ENCODE measurements around the gene COBLL1. TPM values are rescaled to one million over a fixed set of nuclear protein-coding genes. Genes with fewer than 3 reads are reported as not detected.

COBLL1 gene
- polyA plus RNA-seq, 6 donors from 2014 or later, result 39.0 to 91.5 (median 76.4) TPM

GRCh38 chr2:164784376-164784775 is 57.2 kb downstream of the COBLL1 start:
- Mint-ChIP-seq H3K36me3 (peaks cover 0 to 4% of the 10 kb centered on the region in 2 donors), H3K4me3 (no peak overlapping the region), H3K27me3 (no peaks in the 10 kb centered on the region), H3K9me3 (no peaks in the 10 kb centered on the region), H3K4me1 (peaks cover 40 to 48% (median 44%) of the 10 kb centered on the region in 3 donors), H3K27ac (peak overlapping the region in 1 of 6 donors; percentile 53)
- ATAC-seq (ENCODE audit: low read depth in 2 of 2) (no peak), DNase-seq (no peak)

- ATAC-seq (ENCODE audit: low read depth in 2 of 2) (no peak), DNase-seq (no peak)
- Mint-ChIP-seq H3K4me3 (no peak overlapping the region), H3K27ac (no peak overlapping the region), H3K36me3 (peaks cover 8 to 10% of the 10 kb centered on the region in 2 donors), H3K4me1 (peaks cover 30 to 35% (median 31%) of the 10 kb centered on the region in 3 donors), H3K27me3 (no peaks in the 10 kb centered on the region), H3K9me3 (no peaks in the 10 kb centered on the region)
Observed at GRCh38 chr2:164782323-164782722, 59.3 kb downstream of the COBLL1 start.

- Mint-ChIP-seq H3K27me3 (no peaks in the 10 kb centered on the region), H3K9me3 (no peaks in the 10 kb centered on the region), H3K4me3 (no peak overlapping the region), H3K4me1 (peaks cover 21 to 27% (median 25%) of the 10 kb centered on the region in 3 donors), H3K27ac (no peak overlapping the region), H3K36me3 (peaks cover 8 to 10% of the 10 kb centered on the region in 2 donors)
- ATAC-seq (ENCODE audit: low read depth in 2 of 2) (no peak), DNase-seq (no peak)
Observed at GRCh38 chr2:164781394-164781793, 60.2 kb downstream of the COBLL1 start.

- Mint-ChIP-seq H3K27me3 (no peaks in the 10 kb centered on the region), H3K9me3 (no peaks in the 10 kb centered on the region), H3K4me3 (no peak overlapping the region), H3K27ac (no peak overlapping the region), H3K4me1 (peaks cover 22 to 28% (median 25%) of the 10 kb centered on the region in 3 donors), H3K36me3 (peaks cover 10 to 15% of the 10 kb centered on the region in 2 donors)
- DNase-seq, result no peak
- no peak for ATAC-seq (ENCODE audit: low read depth in 2 of 2)
Observed at GRCh38 chr2:164780611-164781178, 60.9 kb downstream of the COBLL1 start.

GRCh38 chr2:164779383-164780057 is 62.1 kb downstream of the COBLL1 start:
- no peaks in the 10 kb centered on the region for H3K9me3 Mint-ChIP-seq
- H3K36me3 Mint-ChIP-seq, result peaks cover 10 to 15% of the 10 kb centered on the region in 2 donors
- peaks cover 20 to 25% (median 23%) of the 10 kb centered on the region in 3 donors for H3K4me1 Mint-ChIP-seq
- DNase-seq (no peak), ATAC-seq (ENCODE audit: low read depth in 2 of 2) (no peak)
- H3K4me3 Mint-ChIP-seq, result no peak overlapping the region
- H3K27me3 Mint-ChIP-seq, result no peaks in the 10 kb centered on the region
- no peak overlapping the region for H3K27ac Mint-ChIP-seq

GRCh38 chr2:164778723-164779122 is 62.9 kb downstream of the COBLL1 start:
- H3K27ac Mint-ChIP-seq, result peak overlapping the region in 1 of 6 donors; percentile 82
- DNase-seq, result no peak
- H3K27me3 Mint-ChIP-seq, result no peaks in the 10 kb centered on the region
- peak overlapping the region in 2 of 8 donors; percentile 3 to 24 for H3K4me3 Mint-ChIP-seq
- H3K9me3 Mint-ChIP-seq, result no peaks in the 10 kb centered on the region
- H3K4me1 Mint-ChIP-seq, result peaks cover 19 to 25% (median 20%) of the 10 kb centered on the region in 3 donors
- peaks cover 10 to 15% of the 10 kb centered on the region in 2 donors for H3K36me3 Mint-ChIP-seq
- ATAC-seq (ENCODE audit: low read depth in 2 of 2), result no peak

- Mint-ChIP-seq H3K4me1 (peaks cover 12 to 20% (median 15%) of the 10 kb centered on the region in 3 donors), H3K9me3 (no peaks in the 10 kb centered on the region), H3K4me3 (no peak overlapping the region), H3K36me3 (peaks cover 5 to 15% of the 10 kb centered on the region in 2 donors), H3K27ac (no peak overlapping the region), H3K27me3 (no peaks in the 10 kb centered on the region)
- no peak for DNase-seq
- ATAC-seq (ENCODE audit: low read depth in 2 of 2), result no peak
Observed at GRCh38 chr2:164777847-164778461, 63.7 kb downstream of the COBLL1 start.

GRCh38 chr2:164773635-164774034 is 68.0 kb downstream of the COBLL1 start:
- H3K9me3 Mint-ChIP-seq, result no peaks in the 10 kb centered on the region
- H3K4me1 Mint-ChIP-seq, result peaks cover 17 to 24% (median 21%) of the 10 kb centered on the region in 3 donors
- no peak overlapping the region for H3K4me3 Mint-ChIP-seq
- H3K27ac Mint-ChIP-seq, result no peak overlapping the region
- H3K36me3 Mint-ChIP-seq, result peaks cover 2 to 15% of the 10 kb centered on the region in 2 donors
- DNase-seq, result no peak
- no peak for ATAC-seq (ENCODE audit: low read depth in 2 of 2)
- no peaks in the 10 kb centered on the region for H3K27me3 Mint-ChIP-seq

- no peaks in the 10 kb centered on the region for H3K27me3 Mint-ChIP-seq
- H3K4me1 Mint-ChIP-seq, result peaks cover 17 to 21% (median 21%) of the 10 kb centered on the region in 3 donors
- no peak overlapping the region for H3K4me3 Mint-ChIP-seq
- no peak for DNase-seq
- peaks cover 0 to 11% of the 10 kb centered on the region in 2 donors for H3K36me3 Mint-ChIP-seq
- no peak for ATAC-seq (ENCODE audit: low read depth in 2 of 2)
- H3K9me3 Mint-ChIP-seq, result no peaks in the 10 kb centered on the region
- H3K27ac Mint-ChIP-seq, result no peak overlapping the region
Observed at GRCh38 chr2:164773091-164773490, 68.5 kb downstream of the COBLL1 start.

GRCh38 chr2:164771897-164772296 is 69.7 kb downstream of the COBLL1 start:
- peak overlapping the region in 1 of 6 donors; percentile 21 for H3K27ac Mint-ChIP-seq
- ATAC-seq (ENCODE audit: low read depth in 2 of 2) (no peak), DNase-seq (no peak)
- peaks cover 0 to 7% of the 10 kb centered on the region in 2 donors for H3K36me3 Mint-ChIP-seq
- no peaks in the 10 kb centered on the region for H3K27me3 Mint-ChIP-seq
- H3K9me3 Mint-ChIP-seq, result no peaks in the 10 kb centered on the region
- H3K4me1 Mint-ChIP-seq, result peaks cover 15 to 21% (median 18%) of the 10 kb centered on the region in 3 donors
- H3K4me3 Mint-ChIP-seq, result no peak overlapping the region

GRCh38 chr2:164770421-164770916 is 71.2 kb downstream of the COBLL1 start:
- Mint-ChIP-seq H3K27ac (peak overlapping the region in 1 of 6 donors; percentile 55), H3K9me3 (no peaks in the 10 kb centered on the region), H3K36me3 (no peaks in the 10 kb centered on the region), H3K4me3 (no peak overlapping the region), H3K4me1 (peaks cover 16 to 24% (median 21%) of the 10 kb centered on the region in 3 donors), H3K27me3 (no peaks in the 10 kb centered on the region)
- DNase-seq (no peak), ATAC-seq (ENCODE audit: low read depth in 2 of 2) (no peak)

- Mint-ChIP-seq H3K9me3 (no peaks in the 10 kb centered on the region), H3K27me3 (no peaks in the 10 kb centered on the region), H3K27ac (peak overlapping the region in 1 of 6 donors; percentile 50), H3K4me3 (peak overlapping the region in 1 of 8 donors; percentile 24), H3K36me3 (no peaks in the 10 kb centered on the region), H3K4me1 (peaks cover 23 to 29% (median 26%) of the 10 kb centered on the region in 3 donors)
- DNase-seq (no peak), ATAC-seq (ENCODE audit: low read depth in 2 of 2) (no peak)
Observed at GRCh38 chr2:164766954-164767320, 74.7 kb downstream of the COBLL1 start.

GRCh38 chr2:164766216-164766953 is 75.2 kb downstream of the COBLL1 start:
- Mint-ChIP-seq H3K27ac (peak overlapping the region in 4 of 6 donors; percentile 40 to 66 (median 46)), H3K4me3 (no peak overlapping the region)
- DNase-seq, result no peak

More at GRCh38 chr2:164766216-164766953, 75.2 kb downstream of the COBLL1 start:
- H3K9me3 Mint-ChIP-seq, result no peaks in the 10 kb centered on the region
- no peaks in the 10 kb centered on the region for H3K36me3 Mint-ChIP-seq
- H3K27me3 Mint-ChIP-seq, result no peaks in the 10 kb centered on the region
- ATAC-seq (ENCODE audit: low read depth in 2 of 2), result no peak
- peaks cover 28 to 32% (median 31%) of the 10 kb centered on the region in 3 donors for H3K4me1 Mint-ChIP-seq

All from naive B cell (primary cell).